ENCODE measurements around the gene MAJIN.

Gene MAJIN

GRCh38 chr11:64891215-64891848, 80.6 kb downstream of the MAJIN start:
- DNase-seq, result no peak

- no peak for DNase-seq
Measured at GRCh38 chr11:64890522-64890939, 81.4 kb downstream of the MAJIN start.

- DNase-seq, result no peak
Measured at GRCh38 chr11:64888729-64889511, 83.0 kb downstream of the MAJIN start.

- no peak for DNase-seq
Measured at GRCh38 chr11:64888406-64888728, 83.5 kb downstream of the MAJIN start.

Measured in activated CD4-positive, alpha-beta T cell treated with anti-CD3 and anti-CD28 coated beads, Interleukin-2, amount 50 U/mL, for 16 hours (primary cell).